Measurements from ENCODE around the gene HSF2. TPM values are rescaled to one million over a fixed set of nuclear protein-coding genes. Genes with fewer than 3 reads are reported as not detected.

HSF2 gene
- total RNA-seq, 1 experiment from 2014 or later: 19.8 TPM

DNA sequence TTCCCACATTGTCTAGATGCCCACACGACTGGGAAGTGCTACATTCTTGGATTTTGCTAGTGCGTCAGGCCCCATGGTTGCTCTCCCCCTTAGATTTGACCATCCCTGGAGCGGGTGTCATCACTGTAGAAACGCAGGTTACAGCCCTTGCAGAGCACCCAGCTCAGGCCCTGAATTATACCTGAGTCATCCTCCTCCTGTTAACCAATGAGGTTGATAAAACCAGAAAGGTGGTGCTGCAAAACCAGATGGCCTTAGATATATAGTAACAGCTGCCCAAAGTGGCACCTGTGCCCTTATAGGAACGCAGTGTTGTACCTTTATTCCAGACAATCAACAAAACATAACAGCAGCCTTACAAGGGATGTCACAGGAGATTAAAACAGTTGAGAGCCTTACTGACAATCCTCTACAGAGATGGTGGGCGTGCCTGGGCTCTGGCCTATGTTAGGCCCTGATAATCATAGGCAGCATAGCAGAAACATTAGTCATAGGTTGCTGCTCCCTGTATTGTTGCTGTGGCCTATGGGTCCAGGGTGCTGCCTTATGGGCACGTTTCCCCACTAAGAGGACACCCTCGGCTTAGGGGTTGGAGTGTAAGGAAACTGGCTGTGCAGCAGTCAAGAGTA, 33.6 kb upstream of the HSF2 start:
- H3K9me2 ChIP-seq (ENCODE audit: insufficient read depth): no peaks in the 10 kb centered on the region
- BruUV-seq (replicated peaks): no TSS peak

More for the DNA sequence above, 33.6 kb upstream of the HSF2 start:
- DNase-seq (ENCODE audit: low read depth, low spot score) (no peak), ATAC-seq (no peak)
- Histone ChIP-seq H3K9me3 (ENCODE audit: control insufficient read depth in 1 of 2, insufficient read depth in 1 of 2, low read depth in 1 of 2, low read length in 2 of 2) (no peaks in the 10 kb centered on the region), H3K4me1 (ENCODE audit: control insufficient read depth in 1 of 2, insufficient read depth in 2 of 2, low read length in 2 of 2) (no peaks in the 10 kb centered on the region), H3K4me3 (replicated peaks in 1 of 2; ENCODE audit: low read depth in 1 of 2, low read length in 2 of 2) (no peak overlapping the region), H3K4me2 (ENCODE audit: low read length) (no peak overlapping the region), H3K9ac (ENCODE audit: low read length) (no peak overlapping the region), H4K20me1 (ENCODE audit: insufficient read depth) (no peaks in the 10 kb centered on the region), H2AFZ (ENCODE audit: low read depth, low read length, poor library complexity, severe bottlenecking) (no peak overlapping the region), H3K27me3 (ENCODE audit: insufficient read depth, low read length) (no peaks in the 10 kb centered on the region), H3K79me2 (ENCODE audit: insufficient read depth, low read length) (no peaks in the 10 kb centered on the region), H3K36me3 (ENCODE audit: control insufficient read depth in 1 of 2, insufficient read depth in 2 of 2, low read length in 2 of 2) (no peaks in the 10 kb centered on the region), H3K27ac (ENCODE audit: low read depth, low read length) (no peak overlapping the region)
- intact Hi-C loops (cut with micrococcal nuclease): loop anchor here (10.0 kb wide), 1 partner anchor 511 kb away; no protein-coding TSS in a partner anchor
- ChIA-PET CTCF (no interaction called here), POLR2A (no interaction called here), RAD21 (ENCODE audit: low non-redundant PET in 1 of 2, low total read pairs in 2 of 2, uncharacterized antibody in 2 of 2, unreplicated experiment in 2 of 2) (no interaction called here)
- TF ChIP-seq SIN3A (IDR thresholded peaks at IDR 0.05; ENCODE audit: low read depth) (no peak), EZH2phosphoT487 (IDR thresholded peaks at IDR 0.05; ENCODE audit: borderline replicate concordance) (no peak), POLR2A (IDR thresholded peaks at IDR 0.05; ENCODE audit: borderline replicate concordance, extremely low read depth, insufficient read depth, insufficient read length) (no peak), EGR1 (IDR thresholded peaks at IDR 0.05; ENCODE audit: low read depth) (no peak), POLR2AphosphoS5 (IDR thresholded peaks at IDR 0.05; ENCODE audit: low read depth, low read length) (no peak), ELF1 (IDR thresholded peaks at IDR 0.05; ENCODE audit: borderline replicate concordance, low read depth) (no peak), YY1 (IDR thresholded peaks at IDR 0.05; ENCODE audit: extremely low read depth, insufficient replicate concordance, low read depth, low read length) (no peak), CEBPB (IDR thresholded peaks at IDR 0.05; ENCODE audit: low read depth) (no peak), SP1 (IDR thresholded peaks at IDR 0.05; ENCODE audit: low read depth) (no peak), TCF7L2 (IDR thresholded peaks at IDR 0.05; ENCODE audit: borderline replicate concordance, extremely low read depth, insufficient read depth, insufficient read length) (no peak), ZNF274 (IDR thresholded peaks at IDR 0.05; ENCODE audit: low read depth, low read length) (no peak), SRF (IDR thresholded peaks at IDR 0.05; ENCODE audit: low read depth) (no peak), EZH2 (IDR thresholded peaks at IDR 0.05) (no peak), CBX3 (IDR thresholded peaks at IDR 0.05; ENCODE audit: low read depth) (no peak)
- TF ChIP-seq, protein P1, sequence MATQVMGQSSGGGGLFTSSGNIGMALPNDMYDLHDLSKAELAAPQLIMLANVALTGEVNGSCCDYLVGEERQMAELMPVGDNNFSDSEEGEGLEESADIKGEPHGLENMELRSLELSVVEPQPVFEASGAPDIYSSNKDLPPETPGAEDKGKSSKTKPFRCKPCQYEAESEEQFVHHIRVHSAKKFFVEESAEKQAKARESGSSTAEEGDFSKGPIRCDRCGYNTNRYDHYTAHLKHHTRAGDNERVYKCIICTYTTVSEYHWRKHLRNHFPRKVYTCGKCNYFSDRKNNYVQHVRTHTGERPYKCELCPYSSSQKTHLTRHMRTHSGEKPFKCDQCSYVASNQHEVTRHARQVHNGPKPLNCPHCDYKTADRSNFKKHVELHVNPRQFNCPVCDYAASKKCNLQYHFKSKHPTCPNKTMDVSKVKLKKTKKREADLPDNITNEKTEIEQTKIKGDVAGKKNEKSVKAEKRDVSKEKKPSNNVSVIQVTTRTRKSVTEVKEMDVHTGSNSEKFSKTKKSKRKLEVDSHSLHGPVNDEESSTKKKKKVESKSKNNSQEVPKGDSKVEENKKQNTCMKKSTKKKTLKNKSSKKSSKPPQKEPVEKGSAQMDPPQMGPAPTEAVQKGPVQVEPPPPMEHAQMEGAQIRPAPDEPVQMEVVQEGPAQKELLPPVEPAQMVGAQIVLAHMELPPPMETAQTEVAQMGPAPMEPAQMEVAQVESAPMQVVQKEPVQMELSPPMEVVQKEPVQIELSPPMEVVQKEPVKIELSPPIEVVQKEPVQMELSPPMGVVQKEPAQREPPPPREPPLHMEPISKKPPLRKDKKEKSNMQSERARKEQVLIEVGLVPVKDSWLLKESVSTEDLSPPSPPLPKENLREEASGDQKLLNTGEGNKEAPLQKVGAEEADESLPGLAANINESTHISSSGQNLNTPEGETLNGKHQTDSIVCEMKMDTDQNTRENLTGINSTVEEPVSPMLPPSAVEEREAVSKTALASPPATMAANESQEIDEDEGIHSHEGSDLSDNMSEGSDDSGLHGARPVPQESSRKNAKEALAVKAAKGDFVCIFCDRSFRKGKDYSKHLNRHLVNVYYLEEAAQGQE (IDR thresholded peaks at IDR 0.05; ENCODE audit: low read depth): no peak
- TF ChIP-seq, protein P2, sequence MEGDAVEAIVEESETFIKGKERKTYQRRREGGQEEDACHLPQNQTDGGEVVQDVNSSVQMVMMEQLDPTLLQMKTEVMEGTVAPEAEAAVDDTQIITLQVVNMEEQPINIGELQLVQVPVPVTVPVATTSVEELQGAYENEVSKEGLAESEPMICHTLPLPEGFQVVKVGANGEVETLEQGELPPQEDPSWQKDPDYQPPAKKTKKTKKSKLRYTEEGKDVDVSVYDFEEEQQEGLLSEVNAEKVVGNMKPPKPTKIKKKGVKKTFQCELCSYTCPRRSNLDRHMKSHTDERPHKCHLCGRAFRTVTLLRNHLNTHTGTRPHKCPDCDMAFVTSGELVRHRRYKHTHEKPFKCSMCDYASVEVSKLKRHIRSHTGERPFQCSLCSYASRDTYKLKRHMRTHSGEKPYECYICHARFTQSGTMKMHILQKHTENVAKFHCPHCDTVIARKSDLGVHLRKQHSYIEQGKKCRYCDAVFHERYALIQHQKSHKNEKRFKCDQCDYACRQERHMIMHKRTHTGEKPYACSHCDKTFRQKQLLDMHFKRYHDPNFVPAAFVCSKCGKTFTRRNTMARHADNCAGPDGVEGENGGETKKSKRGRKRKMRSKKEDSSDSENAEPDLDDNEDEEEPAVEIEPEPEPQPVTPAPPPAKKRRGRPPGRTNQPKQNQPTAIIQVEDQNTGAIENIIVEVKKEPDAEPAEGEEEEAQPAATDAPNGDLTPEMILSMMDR (IDR thresholded peaks at IDR 0.05 in 2 of 3, conservative IDR thresholded peaks at IDR 0.05 in 1 of 3; ENCODE audit: borderline replicate concordance in 1 of 3, insufficient read depth in 1 of 3, low read depth in 2 of 3, low read length in 2 of 3): no peak
- TF ChIP-seq, protein P3, sequence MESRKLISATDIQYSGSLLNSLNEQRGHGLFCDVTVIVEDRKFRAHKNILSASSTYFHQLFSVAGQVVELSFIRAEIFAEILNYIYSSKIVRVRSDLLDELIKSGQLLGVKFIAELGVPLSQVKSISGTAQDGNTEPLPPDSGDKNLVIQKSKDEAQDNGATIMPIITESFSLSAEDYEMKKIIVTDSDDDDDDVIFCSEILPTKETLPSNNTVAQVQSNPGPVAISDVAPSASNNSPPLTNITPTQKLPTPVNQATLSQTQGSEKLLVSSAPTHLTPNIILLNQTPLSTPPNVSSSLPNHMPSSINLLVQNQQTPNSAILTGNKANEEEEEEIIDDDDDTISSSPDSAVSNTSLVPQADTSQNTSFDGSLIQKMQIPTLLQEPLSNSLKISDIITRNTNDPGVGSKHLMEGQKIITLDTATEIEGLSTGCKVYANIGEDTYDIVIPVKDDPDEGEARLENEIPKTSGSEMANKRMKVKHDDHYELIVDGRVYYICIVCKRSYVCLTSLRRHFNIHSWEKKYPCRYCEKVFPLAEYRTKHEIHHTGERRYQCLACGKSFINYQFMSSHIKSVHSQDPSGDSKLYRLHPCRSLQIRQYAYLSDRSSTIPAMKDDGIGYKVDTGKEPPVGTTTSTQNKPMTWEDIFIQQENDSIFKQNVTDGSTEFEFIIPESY (IDR thresholded peaks at IDR 0.05; ENCODE audit: extremely low read depth, insufficient replicate concordance, low read length): no peak
- TF ChIP-seq, protein P4, sequence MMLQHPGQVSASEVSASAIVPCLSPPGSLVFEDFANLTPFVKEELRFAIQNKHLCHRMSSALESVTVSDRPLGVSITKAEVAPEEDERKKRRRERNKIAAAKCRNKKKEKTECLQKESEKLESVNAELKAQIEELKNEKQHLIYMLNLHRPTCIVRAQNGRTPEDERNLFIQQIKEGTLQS (IDR thresholded peaks at IDR 0.05): no peak

Measured in HCT116 (cell line).